Choroid plexus epithelial cell (primary cell): ENCODE data around the gene ATP6V0B.

Experiments used
- DNase-seq: peaks from one replicate; pipeline ENCODE4 v3.0.0-alpha.2; 2010; ENCODE audit warnings: low read depth
- H3K4me3 ChIP-seq: 2 replicates; pipeline ENCODE4 v1.5.1; 2011; ENCODE audit warnings: low read depth, mild to moderate bottlenecking, control low read depth, low read length, moderate library complexity
- CTCF ChIP-seq: conservative IDR thresholded peaks from 2 replicates; pipeline ENCODE4 v1.5.1; 2011; ENCODE audit warnings: low read depth, mild to moderate bottlenecking, control low read depth, inconsistent platforms, low read length, moderate library complexity

The ATP6V0B gene

GRCh38 chr1:43976890-43977289 lies 2.1 kb downstream of the ATP6V0B start:
- no peak for DNase-seq
- no peak overlapping the region for H3K4me3 ChIP-seq
- no peak for TF ChIP-seq CTCF

- no peak overlapping the region for H3K4me3 ChIP-seq
- no peak for DNase-seq
- no peak for TF ChIP-seq CTCF
Observed at GRCh38 chr1:43977376-43978263, 2.9 kb downstream of the ATP6V0B start.

GRCh38 chr1:43978264-43978550 lies 3.4 kb downstream of the ATP6V0B start:
- TF ChIP-seq CTCF, result no peak
- DNase-seq, result no peak
- H3K4me3 ChIP-seq, result peak overlapping the region; percentile 66

- TF ChIP-seq CTCF, result no peak
- DNase-seq, result no peak
- H3K4me3 ChIP-seq, result peak within 1 kb of the TSS; percentile 66
Observed at GRCh38 chr1:43978551-43979260, 3.9 kb downstream of the ATP6V0B start, which contains the start of gene B4GALT2. B4GALT2 (plus strand) TSS chr1:43979210; CDS start chr1:43981161, 1,951 bp downstream.

GRCh38 chr1:43979261-43979527 lies 4.4 kb downstream of the ATP6V0B start:
- no peak for TF ChIP-seq CTCF
- no peak for DNase-seq
- peak overlapping the region; percentile 66 for H3K4me3 ChIP-seq

- peak overlapping the region; percentile 66 for H3K4me3 ChIP-seq
- DNase-seq, result peak; percentile 49
- TF ChIP-seq CTCF, result no peak
Observed at GRCh38 chr1:43979528-43980254, 4.9 kb downstream of the ATP6V0B start.
